H1 (cell line): ENCODE measurements around the gene PLA2G4F. TPM values are rescaled to one million over a fixed set of nuclear protein-coding genes. Genes with fewer than 3 reads are reported as not detected.

Experiments
- CHD7 ChIP-seq: fragments of 300-600 bp; sonication (generic); IDR thresholded peaks from 2 replicates; pipeline ENCODE4 v1.7.1; 2012; ENCODE audit warnings: low read length, moderate library complexity, mild to moderate bottlenecking, inconsistent platforms; ENCODE audit not compliant: insufficient replicate concordance
- CTCF ChIP-seq, 3 experiments: IDR thresholded peaks; 1 replicate in 2 of 3; 2 replicates in 1 of 3; pipeline versions ENCODE4 v1.5.1 to v1.6.1; 2011; ENCODE audit warnings: low read length in 3 of 3, mild to moderate bottlenecking in 3 of 3, inconsistent platforms in 2 of 3, low read depth in 1 of 3, moderate library complexity in 1 of 3; ENCODE audit not compliant: insufficient read depth in 1 of 3; ENCODE audit errors: control extremely low read depth in 1 of 3
- EZH2 ChIP-seq: fragments of 200-600 bp; sonication (generic); IDR thresholded peaks from 2 replicates; pipeline ENCODE4 v1.7.1; 2012; ENCODE audit warnings: low read depth, mild to moderate bottlenecking, moderate library complexity, low read length, inconsistent platforms; ENCODE audit not compliant: severe bottlenecking
- NANOG ChIP-seq: IDR thresholded peaks from 2 replicates; pipeline ENCODE4 v1.6.1; 2011; ENCODE audit warnings: low read length, low read depth, mild to moderate bottlenecking, inconsistent platforms; ENCODE audit not compliant: insufficient read depth, poor library complexity, severe bottlenecking
- POLR2AphosphoS5 ChIP-seq: IDR thresholded peaks from 2 replicates; pipeline ENCODE4 v1.6.1; 2011; ENCODE audit warnings: low read depth, low read length
- RNF2 ChIP-seq: fragments of 200-900, 300-1000 bp; sonication (generic); IDR thresholded peaks from 2 replicates; pipeline ENCODE4 v1.7.1; 2016; ENCODE audit warnings: borderline replicate concordance, low read depth, mild to moderate bottlenecking, antibody characterized with exemption, low read length; ENCODE audit not compliant: poor library complexity, severe bottlenecking; ENCODE audit errors: missing control alignments
- SUZ12 ChIP-seq: fragments of 200-600 bp; sonication (generic); IDR thresholded peaks from 2 replicates; pipeline ENCODE4 v1.6.1; 2012; ENCODE audit warnings: mild to moderate bottlenecking, inconsistent platforms, low read length, moderate library complexity, mixed read lengths
- TAF1 ChIP-seq: IDR thresholded peaks from 2 replicates; pipeline ENCODE4 v1.6.1; 2011; ENCODE audit warnings: mild to moderate bottlenecking, low read depth, low read length
- polyA plus RNA-seq, 7 experiments: library from polyadenylated mRNA; depleted of rRNA in 3 of 7; stranded (reverse) in 5 of 7; unstranded in 2 of 7; fragments of >200 nt in 5 of 7; fragments of 200-250 nt in 2 of 7; gene quantifications; 1 replicate in 5 of 7; 2 replicates in 1 of 7; 4 replicates in 1 of 7; pipeline versions ENCODE4 v1.2.1 to v1.2.3, GENCODE V29; 2011 to 2013; ENCODE audit warnings: missing spikeins in 2 of 7, mixed read lengths in 2 of 7
- total RNA-seq: library from RNA; stranded (reverse); fragmentation: NEBNext Ultra II Directional; extraction: Animal tissue kit (Norgen Biotek cat#: 25700); gene quantifications from 2 replicates; pipeline ENCODE4 v1.2.1, GENCODE V29; 2021

PLA2G4F gene
- total and polyA plus RNA-seq, 2 of the 8 experiments (the other 6 are each of a cell fraction or from before 2014, with no cell fraction given), result not detected

- TF ChIP-seq CHD7 (no peak), RNF2 (no peak), CTCF (IDR thresholded peaks at IDR 0.05; ENCODE audit: control extremely low read depth in 1 of 3, insufficient read depth in 1 of 3, low read depth in 1 of 3, low read length in 3 of 3) (no peak), TAF1 (no peak), POLR2AphosphoS5 (no peak), SUZ12 (no peak), EZH2 (no peak), NANOG (no peak)
Observed at GRCh38 chr15:42110367-42110766, 46.1 kb downstream of the PLA2G4F start (continued).
